Stomach (tissue), 4 donors: ENCODE measurements around the gene PDCD2L.

Experiments
- CTCF ChIP-seq, 7 experiments: fragments of 450-650 bp in 4 of 7; fragments of 200-600 bp in 3 of 7; sonication (generic) in 3 of 7; IDR thresholded peaks; one replicate each; pipeline ENCODE4 v1.5.1; 2016 to 2019; ENCODE audit warnings: antibody characterized with exemption in 7 of 7, control low read depth in 2 of 7, mild to moderate bottlenecking in 1 of 7
- POLR2A ChIP-seq, 4 donors: fragments of 450-650 bp; IDR thresholded peaks; one replicate each; pipeline ENCODE4 v1.6.1; 2016; ENCODE audit warnings: antibody characterized with exemption in 4 of 4, control low read depth in 2 of 4, mild to moderate bottlenecking in 1 of 4, moderate library complexity in 1 of 4

GRCh38 chr19:34355201-34355600 is 49.0 kb upstream of the PDCD2L start:
- no peak for TF ChIP-seq CTCF (IDR thresholded peaks at IDR 0.05)
- no peak for TF ChIP-seq POLR2A (IDR thresholded peaks at IDR 0.05)
